AG09319 (cell line): ENCODE measurements around the gene DEF6.
A peak's percentile ranks its signal among the peaks of the same experiment; 100 is the strongest.

Experiments
- DNase-seq: peaks from one replicate; pipeline ENCODE4 v3.0.0-alpha.2; 2010; ENCODE audit warnings: low read depth; ENCODE audit errors: extremely low read depth
- TF ChIP-seq, protein P1 (sequence below): IDR thresholded peaks from 2 replicates; pipeline ENCODE4 v1.5.1; 2011; ENCODE audit warnings: low read depth, mild to moderate bottlenecking, inconsistent platforms, low read length, moderate library complexity

Gene DEF6

DNA sequence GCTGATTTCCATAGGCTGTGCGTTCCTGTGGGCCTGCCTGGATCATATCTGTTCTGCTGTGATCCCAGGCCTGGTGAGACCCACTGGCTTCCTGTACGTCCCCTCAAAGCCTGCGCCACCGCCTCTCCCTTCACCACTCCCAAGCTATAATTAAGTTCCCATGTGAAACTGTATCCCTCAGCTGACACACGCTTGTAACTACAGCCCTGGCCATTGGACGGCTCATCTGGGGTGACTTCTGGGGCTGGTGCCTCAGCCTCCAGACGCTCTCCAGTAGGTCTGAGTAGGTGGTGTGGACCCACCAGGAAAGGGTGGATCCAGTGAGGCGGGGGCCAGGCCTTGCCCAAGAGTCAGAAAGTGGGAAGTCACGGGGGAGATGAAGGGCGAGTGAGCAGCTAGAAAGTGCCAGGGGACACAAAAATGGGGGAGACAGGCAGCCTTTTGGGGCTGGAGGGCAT lies 65.7 kb downstream of the DEF6 start:
- TF ChIP-seq, protein P1, sequence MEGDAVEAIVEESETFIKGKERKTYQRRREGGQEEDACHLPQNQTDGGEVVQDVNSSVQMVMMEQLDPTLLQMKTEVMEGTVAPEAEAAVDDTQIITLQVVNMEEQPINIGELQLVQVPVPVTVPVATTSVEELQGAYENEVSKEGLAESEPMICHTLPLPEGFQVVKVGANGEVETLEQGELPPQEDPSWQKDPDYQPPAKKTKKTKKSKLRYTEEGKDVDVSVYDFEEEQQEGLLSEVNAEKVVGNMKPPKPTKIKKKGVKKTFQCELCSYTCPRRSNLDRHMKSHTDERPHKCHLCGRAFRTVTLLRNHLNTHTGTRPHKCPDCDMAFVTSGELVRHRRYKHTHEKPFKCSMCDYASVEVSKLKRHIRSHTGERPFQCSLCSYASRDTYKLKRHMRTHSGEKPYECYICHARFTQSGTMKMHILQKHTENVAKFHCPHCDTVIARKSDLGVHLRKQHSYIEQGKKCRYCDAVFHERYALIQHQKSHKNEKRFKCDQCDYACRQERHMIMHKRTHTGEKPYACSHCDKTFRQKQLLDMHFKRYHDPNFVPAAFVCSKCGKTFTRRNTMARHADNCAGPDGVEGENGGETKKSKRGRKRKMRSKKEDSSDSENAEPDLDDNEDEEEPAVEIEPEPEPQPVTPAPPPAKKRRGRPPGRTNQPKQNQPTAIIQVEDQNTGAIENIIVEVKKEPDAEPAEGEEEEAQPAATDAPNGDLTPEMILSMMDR, result no peak
- no peak for DNase-seq

DNA sequence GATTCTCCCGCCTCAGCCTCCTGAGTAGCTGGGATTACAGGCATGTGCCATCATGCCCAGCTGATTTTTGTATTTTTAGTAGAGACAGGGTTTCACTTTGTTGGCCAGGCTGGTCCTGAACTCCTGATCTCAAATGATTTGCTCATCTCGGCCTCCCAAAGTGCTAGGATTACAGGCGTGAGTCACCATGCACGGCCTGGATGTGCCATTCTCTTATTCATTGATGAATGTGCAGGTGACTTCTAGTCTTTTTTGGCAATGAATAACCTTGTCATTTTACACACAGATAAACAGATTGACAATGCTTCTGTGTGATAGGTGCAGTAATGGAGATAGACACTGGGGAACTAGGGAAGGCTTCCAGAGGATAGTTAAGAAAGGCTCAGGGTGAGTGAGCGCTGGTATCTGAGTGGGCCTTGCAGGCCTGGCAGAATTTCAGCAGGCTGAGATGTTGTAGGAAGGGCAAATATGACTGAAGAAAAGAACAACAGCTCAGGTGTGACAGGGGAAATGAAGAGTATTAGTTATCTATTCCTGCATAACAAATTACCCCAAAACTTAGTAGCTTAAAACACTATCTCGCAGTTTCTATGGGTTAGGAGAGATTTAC lies 68.1 kb downstream of the DEF6 start:
- TF ChIP-seq, protein P1, result no peak
- DNase-seq, result no peak

DNA sequence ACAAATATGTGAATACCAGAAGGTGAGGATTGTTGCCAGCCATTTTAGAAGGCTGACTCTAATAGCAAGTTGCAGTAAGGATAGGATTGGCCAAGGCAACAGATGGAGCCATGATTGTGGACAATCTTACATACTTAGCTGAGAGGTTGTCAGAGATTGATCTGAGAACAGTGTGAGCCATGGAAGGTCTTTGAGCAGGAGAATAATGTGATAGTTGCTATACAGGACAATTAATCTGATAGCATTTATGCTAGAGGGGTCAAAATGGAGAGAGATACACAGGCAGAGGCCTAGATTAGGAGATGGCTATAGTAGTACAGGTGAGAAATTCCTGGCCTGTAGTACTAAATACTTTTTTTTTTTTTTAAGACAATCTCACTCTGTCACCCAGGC lies 68.6 kb downstream of the DEF6 start:
- no peak for DNase-seq
- TF ChIP-seq, protein P1, result no peak

DNA sequence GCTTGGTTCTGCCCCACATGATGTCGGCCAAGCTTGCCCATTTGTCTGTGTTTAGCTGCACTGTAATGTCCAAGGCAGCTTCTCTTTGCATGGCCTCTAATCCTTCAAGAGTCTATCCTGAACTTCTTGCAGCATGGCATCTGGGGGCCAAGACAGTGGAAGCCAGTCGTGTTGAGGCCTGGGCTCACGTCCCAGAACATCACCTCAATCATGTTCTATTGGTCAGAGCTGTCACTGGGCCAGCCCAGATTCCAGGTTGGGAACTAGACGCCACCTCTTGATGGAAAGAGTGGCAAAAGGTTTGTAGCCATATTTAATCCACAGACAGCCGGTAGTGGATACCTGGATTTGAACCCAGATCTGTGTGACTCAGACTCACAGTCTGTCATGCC lies 70.0 kb downstream of the DEF6 start:
- TF ChIP-seq, protein P1, result no peak

DNA sequence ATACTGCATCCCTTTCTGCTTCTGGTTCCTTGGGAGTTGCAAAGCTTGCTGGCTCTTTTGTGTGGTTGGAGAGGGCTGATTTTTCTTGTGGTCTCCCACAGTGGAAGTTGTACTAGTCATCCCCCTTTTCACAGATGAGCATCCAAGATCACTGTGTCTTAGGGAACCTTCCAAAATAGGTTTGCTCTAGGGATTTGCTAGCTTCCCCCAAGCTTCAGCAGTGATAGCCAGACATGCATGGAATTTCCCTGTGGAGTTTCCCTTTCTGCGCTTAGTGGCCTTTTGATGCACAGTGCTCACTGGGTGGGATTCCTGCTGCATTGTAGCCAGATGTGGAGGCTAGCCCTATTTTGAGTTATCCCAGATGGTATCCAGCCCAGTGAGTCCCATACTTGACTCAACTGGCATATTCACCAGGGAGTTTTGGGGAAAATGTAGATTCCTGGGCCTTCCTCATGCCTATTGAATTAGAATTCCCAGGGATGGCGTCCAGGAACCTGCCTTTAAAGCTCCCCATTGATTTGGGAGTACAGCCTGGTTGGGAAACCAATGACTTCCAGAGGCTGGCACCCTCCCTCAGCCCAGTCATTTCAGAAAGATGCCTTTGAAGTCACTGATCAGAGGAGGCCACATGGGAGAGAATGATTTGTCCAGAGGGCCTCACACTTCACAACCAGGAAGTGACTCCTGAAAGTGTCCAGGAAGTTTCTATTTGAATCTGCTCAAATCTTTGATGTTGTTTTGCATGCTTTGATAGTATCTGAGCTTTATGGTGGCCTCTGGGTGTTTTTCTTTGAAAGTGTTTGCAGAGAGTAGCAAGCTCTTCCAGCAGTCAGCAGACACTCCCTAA lies 70.6 kb downstream of the DEF6 start:
- TF ChIP-seq, protein P1, result no peak
- no peak for DNase-seq

More for the DNA sequence above, 70.0 kb downstream of the DEF6 start:
- DNase-seq, result no peak

DNA sequence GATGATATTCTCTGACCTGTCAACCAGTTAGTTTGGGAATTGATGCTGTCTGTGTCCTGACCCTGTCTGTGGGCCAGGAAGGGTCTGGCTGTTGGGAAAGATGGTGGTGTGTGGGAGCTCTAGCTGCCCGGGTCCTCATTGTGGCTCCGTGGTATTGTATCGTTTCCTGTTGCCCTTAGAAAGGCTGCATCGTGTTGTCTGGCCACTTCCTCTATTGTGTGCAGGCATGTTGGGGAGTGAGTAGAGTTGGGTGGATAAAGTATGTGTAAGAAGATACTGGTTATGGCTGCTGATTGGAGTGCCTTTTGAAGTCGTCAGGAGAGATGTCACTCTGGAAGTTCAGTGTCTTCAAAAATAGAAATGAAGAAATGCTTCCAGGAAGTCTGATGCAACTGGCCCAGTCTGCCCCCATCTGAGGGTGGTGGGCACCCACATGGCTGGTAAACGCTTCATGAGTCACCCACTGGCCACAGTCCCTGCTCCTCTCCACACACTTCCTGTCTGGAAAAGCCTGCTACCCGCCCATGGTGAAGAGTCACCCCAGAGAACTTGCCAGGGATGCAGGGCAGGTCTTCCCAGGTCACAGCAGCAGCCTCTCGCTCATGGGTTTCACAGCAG lies 72.6 kb downstream of the DEF6 start:
- peak; percentile 80 for DNase-seq
- TF ChIP-seq, protein P1, result no peak
